GM19043 (cell line): ENCODE measurements around the gene PMEPA1.

Experiments used
- ATAC-seq: cut with Tn5 transposase; IDR thresholded peaks from one replicate; pipeline ENCODE4 v1.9.1; 2021; ENCODE audit warnings: low read depth; ENCODE audit not compliant: unreplicated experiment

PMEPA1 gene

GRCh38 chr20:57614490-57615444, 95.0 kb downstream of the PMEPA1 start:
- no peak for ATAC-seq

DNA sequence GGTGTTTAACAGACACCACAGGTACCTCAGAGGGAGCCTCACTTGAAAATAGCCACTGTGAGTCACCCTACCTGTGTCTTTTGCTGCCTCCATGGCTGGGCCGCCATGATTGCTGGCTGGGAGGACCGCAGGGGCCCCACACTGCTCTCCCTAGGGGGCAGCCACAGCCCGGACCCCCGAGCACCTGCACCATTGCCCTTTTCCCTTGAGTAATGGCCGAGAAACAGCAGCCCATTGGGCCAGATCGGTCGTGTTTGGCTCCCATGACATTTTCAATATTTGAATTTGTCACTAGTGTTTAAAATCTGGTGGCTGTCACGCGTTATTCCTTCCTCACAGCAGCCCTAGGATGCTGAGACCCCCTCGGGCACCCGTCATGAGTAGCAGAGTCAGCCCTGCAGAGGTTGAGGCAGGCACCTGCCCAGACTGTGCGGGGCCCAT, 96.3 kb downstream of the PMEPA1 start:
- no peak for ATAC-seq

DNA sequence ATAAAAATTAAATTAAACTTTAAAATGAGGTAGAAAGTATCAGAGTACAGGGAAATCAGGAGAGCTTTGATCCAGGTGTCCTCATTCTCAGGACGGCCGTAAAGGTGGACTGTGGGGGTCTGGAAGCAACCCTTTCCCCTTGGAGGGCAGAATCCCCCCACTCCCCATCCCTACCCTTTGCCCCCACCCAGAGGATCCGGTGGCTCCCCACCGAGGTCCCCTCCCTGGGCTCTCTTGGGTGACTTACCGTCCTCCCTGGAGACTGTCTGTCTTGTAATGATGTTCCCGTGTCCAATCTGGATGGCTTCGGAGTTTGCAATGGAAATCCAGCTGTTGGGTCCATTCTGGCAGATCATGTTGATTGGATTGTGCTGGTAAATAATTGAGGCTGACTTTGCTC, 96.9 kb downstream of the PMEPA1 start:
- no peak for ATAC-seq

- no peak for ATAC-seq
These were observed 97.4 kb downstream of the PMEPA1 start for GRCh38 chr20:57612436-57612835.

- ATAC-seq: no peak
These were observed 98.1 kb downstream of the PMEPA1 start for GRCh38 chr20:57611586-57612311.

GRCh38 chr20:57610261-57610952, 99.4 kb downstream of the PMEPA1 start:
- ATAC-seq: no peak

- no peak for ATAC-seq
These were observed 100.0 kb downstream of the PMEPA1 start for GRCh38 chr20:57609842-57610167.

GRCh38 chr20:57609086-57609841, 100.6 kb downstream of the PMEPA1 start:
- ATAC-seq: no peak

DNA sequence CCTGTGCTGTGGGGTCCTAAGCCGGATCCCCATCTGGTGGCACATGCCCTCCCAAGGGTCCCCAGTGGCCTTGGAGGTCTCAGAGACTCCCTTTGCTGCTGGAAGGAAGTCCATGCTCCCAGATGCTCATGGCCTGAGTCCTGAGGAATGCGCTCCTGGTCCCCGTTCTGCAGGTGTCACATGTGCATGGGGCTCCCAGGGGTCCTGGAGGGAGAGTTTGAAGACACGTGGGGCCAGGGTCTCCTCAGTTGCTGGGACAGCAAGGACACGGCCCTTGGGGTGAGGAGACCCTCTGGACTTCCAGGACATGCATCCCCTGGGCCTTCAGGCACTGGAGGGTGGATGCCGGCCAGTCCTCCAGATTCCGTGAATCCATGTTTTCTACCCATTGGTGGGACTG, 101.3 kb downstream of the PMEPA1 start:
- no peak for ATAC-seq

- no peak for ATAC-seq
These were observed 103.9 kb downstream of the PMEPA1 start for GRCh38 chr20:57605878-57606277.

GRCh38 chr20:57605045-57605444, 104.8 kb downstream of the PMEPA1 start:
- ATAC-seq: no peak

DNA sequence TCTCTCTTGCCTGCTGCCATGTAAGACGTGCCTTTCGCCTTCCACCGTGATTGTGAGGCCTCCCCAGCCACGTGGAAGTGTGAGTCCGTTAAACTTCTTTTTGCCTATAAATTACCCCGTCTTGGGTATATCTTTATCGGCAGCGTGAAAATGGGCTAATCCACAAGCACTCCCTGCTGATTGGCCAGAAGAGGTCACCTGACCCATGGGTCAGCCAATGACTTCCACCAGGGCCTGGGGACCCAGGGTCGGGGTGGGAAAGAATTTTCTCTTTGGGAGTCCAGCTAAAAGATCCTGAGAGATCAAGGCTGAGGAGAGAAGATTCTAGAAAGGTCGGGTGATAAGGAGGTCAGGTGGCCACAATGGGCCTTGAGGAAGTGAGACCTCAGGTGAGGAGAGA, 106.7 kb downstream of the PMEPA1 start:
- no peak for ATAC-seq

DNA sequence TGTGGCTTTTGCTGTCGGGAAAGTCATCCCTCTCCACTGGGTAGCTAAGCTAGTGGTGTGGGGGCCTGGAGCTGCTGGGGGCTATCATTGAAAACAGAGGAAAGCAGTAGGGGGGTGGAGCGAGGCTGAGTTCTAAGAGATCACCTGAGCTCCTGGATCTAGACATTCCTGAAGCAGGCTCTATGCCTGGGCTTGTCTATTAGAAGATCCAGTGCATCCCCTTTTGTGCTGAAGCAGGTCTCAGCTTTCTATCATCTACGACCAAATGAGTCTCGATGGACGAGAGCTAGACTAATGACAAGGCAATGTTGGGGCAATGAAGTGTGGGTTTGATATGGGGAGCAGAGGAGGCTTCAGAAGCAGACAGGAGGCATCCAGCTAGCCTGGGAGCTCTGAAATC, 108.1 kb downstream of the PMEPA1 start:
- no peak for ATAC-seq

GRCh38 chr20:57601211-57601570, 108.6 kb downstream of the PMEPA1 start:
- ATAC-seq: no peak

GRCh38 chr20:57600320-57601210, 109.2 kb downstream of the PMEPA1 start:
- no peak for ATAC-seq

GRCh38 chr20:57598491-57598890, 111.3 kb downstream of the PMEPA1 start:
- ATAC-seq: no peak
